Urinary bladder (tissue), 4 donors: ENCODE results near the gene USP4. TPM values are rescaled to one million over a fixed set of nuclear protein-coding genes. Genes with fewer than 3 reads are reported as not detected.
"Not testable (repeated sequence)": the region's sequence is repeated elsewhere in the genome, so short reads cannot be mapped to it uniquely, and the experiment has no call there.

Source experiments
- DNase-seq: peaks from one replicate; pipeline ENCODE4 v3.0.0-alpha.2; 2015; ENCODE audit errors: extremely low spot score
- H3K27ac ChIP-seq: one replicate; pipeline ENCODE4 v1.5.1; 2013; ENCODE audit warnings: low read depth, mild to moderate bottlenecking, moderate library complexity
- H3K36me3 ChIP-seq: one replicate; pipeline ENCODE4 v1.6.1; 2013; ENCODE audit warnings: mild to moderate bottlenecking, moderate library complexity; ENCODE audit not compliant: insufficient read depth
- H3K4me1 ChIP-seq: one replicate; pipeline ENCODE4 v1.6.1; 2013; ENCODE audit warnings: mild to moderate bottlenecking, moderate library complexity; ENCODE audit not compliant: insufficient read depth
- H3K4me3 ChIP-seq: one replicate; pipeline ENCODE4 v1.5.1; 2013; ENCODE audit warnings: low read depth, low read length
- WGBS: extraction: QIAGEN DNeasy Blood & Tissue Kit; methylation state at CpG from one replicate; pipeline ENCODE4 v1.1.7; 2013; 5-methylcytosine and 5-hydroxymethylcytosine counted together
- polyA plus RNA-seq: library from polyadenylated mRNA; stranded (reverse); fragments of 200-250 nt; gene quantifications from one replicate; pipeline ENCODE4 v1.2.3, GENCODE V29; 2013
- total RNA-seq: library from RNA; depleted of rRNA; stranded (reverse); fragments of >200 nt; gene quantifications from one replicate; pipeline ENCODE4 v1.2.3, GENCODE V29; 2014
- donor health status: healthy with polysubstance abuse.
- donor health status: healthy.

Gene USP4
- total and polyA plus RNA-seq, 2 donors, result 23.7 to 34.2 TPM

DNA sequence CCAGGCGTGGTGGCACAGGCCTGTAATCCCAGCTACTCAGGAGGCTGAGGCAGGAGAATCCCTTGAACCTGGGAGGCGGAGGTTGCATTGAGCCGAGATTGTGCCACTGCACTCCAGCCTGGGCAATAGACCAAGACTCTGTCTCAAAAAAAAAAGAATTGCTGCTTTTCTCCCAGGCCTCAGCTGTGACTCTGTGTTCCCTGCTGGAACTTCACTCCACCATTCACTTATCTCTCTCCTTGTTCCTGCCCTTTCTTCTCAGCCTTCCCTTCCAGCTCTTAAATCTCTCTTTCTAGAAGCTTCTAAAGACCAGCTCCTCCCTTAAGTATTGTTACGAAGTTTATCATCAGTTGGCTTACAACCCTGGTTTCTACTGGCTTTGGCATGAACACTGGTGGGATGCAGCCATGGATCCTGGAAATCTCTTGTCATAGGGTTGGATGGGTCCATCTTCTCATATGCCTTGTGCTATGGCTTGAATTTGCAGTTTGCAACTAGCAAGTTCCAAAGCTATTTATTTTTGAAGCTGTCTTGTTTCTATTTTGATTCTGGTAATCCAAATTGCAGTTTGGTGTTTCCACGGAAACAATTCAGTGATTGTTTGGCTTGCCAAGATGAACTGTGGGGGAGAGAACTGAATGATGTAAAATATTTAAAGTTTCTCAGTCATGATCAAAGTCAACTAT, 73.3 kb downstream of the USP4 start:
- H3K4me1 ChIP-seq, result no peaks in the 10 kb centered on the region
- 53% methylated on average over 5 of the region's 5 CpGs for WGBS
- no peak for DNase-seq
- H3K27ac ChIP-seq, result no peak overlapping the region
- H3K36me3 ChIP-seq, result no peaks in the 10 kb centered on the region
- no peak overlapping the region for H3K4me3 ChIP-seq

DNA sequence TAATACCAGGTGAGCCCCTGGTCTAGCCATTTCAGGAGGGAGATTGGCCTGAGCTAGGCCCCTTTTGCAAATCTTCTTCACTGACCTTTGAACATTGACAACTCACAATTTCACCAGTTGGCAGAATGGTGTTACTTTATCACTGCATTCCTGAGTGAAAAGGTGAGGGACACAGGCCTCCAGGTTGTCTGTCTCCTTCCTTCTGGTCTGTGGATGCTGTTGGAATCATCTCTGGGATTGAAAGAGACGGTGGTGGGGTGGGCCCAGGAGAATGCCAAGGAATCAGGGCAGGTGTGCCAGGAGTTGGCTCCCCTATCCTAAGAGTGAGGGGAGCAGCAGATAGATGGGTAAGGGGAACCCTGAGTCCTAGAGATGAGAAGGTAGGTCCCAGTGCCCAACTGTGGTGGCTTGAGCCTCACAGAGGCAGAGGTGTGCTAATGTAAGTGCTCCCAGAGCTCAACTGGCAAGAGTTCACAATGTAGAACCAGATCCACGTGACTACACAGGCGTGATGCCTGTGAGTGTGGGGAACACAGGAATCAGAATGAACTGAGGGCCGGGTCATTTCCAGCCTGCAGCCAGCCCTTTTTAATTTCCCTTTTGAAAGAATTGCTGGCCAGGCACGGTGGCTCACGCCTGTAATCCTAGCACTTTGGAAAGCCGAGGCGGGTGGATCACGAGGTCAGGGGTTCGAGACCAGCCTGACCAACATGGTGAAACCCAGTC, 74.0 kb downstream of the USP4 start:
- Histone ChIP-seq H3K27ac (no peak overlapping the region), H3K36me3 (no peaks in the 10 kb centered on the region), H3K4me3 (no peak overlapping the region), H3K4me1 (no peaks in the 10 kb centered on the region)
- WGBS, result 78% methylated on average over 10 of the region's 10 CpGs
- DNase-seq, result no peak

DNA sequence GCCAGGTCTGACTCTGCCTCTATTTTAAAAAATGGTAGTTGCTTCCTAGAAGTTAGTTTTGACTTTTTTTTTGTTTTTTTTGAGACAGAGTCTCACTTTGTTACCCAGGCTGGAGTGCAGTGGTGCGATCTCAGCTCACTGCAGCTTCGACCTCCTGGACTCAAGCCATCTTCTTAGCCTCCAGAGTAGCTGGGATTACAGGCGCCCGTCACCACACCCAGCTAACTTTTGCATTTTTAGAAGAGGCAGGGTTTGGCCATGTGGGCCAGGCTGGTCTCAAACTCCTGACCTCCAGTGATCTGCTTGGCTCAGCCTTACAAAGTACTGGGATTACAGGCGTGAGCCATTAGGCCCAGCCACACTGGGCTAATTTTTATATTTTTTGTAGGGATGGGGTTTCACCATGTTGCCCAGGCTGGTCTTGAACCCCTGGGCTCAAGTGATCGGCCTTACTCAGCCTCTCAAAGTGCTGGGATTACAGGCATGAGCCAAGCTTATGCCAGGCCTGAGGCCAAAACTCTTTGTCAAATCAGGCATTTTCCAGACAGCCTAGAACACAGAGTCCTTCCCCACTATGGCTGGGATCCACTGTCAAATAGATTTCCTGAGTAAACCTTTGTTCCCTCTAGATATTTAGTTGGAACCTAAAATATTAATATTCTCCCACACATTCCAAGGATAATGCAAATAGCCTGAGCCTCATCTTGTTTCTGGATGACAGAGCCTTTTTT, 76.5 kb downstream of the USP4 start:
- H3K27ac ChIP-seq, result no peak overlapping the region
- no peaks in the 10 kb centered on the region for H3K4me1 ChIP-seq
- H3K36me3 ChIP-seq, result no peaks in the 10 kb centered on the region
- WGBS, result 83% methylated on average over 6 of the region's 6 CpGs
- H3K4me3 ChIP-seq, result no peak overlapping the region
- DNase-seq, result no peak

DNA sequence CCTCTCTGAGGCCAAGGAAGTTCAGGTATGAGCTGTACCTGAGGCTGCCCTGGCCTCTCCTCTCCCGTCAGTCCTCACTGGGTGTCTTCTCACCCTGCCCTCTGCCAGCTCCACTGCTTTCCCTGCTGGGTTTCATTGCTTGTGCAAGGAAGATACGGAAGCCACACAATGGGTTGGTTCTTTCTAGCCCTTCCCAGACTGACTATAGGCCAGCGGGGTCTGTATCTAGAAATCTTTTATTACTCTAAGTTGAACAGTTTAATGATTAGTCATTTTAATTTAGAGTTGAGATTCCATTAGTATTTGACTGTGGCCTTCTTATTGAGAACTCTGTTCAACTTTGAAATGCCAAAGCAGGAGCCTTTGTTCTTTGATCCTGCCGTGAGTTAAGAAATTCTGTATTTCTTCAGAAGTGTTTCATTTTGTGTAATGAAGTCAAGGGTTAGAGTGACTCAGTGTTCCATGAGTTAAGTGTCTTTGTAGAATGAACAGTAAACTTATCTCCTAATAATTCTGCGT, 79.0 kb downstream of the USP4 start:
- 82% methylated on average over 5 of the region's 5 CpGs for WGBS
- no peak for DNase-seq
- Histone ChIP-seq H3K27ac (no peak overlapping the region), H3K36me3 (no peaks in the 10 kb centered on the region), H3K4me1 (no peaks in the 10 kb centered on the region), H3K4me3 (no peak overlapping the region)

DNA sequence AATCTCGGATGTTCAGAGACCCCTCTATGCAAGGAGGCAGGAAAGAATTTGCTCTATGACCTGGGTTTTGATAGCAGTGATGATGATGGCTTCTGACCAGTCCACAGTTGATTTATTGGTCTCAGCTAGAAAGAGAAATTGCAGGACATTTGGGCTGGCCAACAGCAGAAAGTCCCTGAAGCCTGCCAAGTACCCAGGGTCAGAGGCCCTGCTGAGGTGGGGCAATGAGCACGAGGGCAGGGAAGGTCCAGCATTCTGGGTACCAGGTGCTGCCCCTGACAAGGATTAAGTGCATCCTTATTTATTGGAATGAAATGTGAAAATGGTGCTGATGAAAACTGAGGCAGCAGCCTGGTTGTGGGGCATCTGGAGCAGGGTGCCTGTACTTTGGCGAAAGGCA, 82.7 kb downstream of the USP4 start:
- no peak for DNase-seq
- H3K27ac ChIP-seq, result no peak overlapping the region
- H3K36me3 ChIP-seq, result no peaks in the 10 kb centered on the region
- H3K4me3 ChIP-seq, result no peak overlapping the region
- 49% methylated on average over 3 of the region's 3 CpGs for WGBS
- H3K4me1 ChIP-seq, result no peaks in the 10 kb centered on the region

DNA sequence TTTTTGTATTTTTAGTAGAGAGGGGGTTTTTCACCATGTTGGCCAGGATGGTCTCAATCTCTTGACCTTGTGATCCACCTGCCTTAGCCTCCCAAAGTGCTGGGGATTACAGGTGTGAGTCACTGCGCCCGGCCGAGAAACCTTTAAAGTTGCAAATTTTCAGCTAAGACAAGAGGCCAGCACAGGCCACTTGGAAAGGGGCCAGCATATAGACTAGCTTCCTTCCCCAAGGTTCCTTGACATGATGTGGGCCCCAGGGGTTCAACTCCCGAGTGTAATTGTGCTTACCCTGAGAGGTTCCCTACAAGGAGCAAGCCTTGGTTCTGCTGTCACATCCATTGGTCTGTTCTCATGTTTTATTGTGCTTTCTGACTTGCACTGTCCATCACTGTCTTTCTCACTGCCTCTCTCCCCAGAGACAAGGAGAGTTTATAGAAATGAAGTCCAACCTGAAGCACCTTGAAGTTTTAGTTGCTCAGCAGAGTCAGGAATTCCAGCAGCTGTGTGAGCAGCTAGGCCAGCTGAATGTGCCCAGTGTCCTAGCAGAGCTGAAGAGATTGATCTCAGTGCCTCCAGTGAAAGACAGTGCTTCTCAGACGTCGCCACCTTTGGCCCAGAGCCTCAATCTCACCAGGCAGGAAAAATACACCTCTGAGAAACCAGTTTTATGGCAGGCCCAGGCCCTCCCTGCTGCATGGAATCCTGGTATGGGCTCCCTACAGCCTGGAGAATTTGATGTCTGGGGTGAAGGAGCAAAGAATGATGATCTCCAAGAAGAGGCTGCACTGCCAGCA, 83.9 kb downstream of the USP4 start:
- H3K4me3 ChIP-seq, result no peak overlapping the region
- no peaks in the 10 kb centered on the region for H3K4me1 ChIP-seq
- WGBS, result 76% methylated on average over 6 of the region's 6 CpGs
- no peak for DNase-seq
- no peak overlapping the region for H3K27ac ChIP-seq
- H3K36me3 ChIP-seq, result no peaks in the 10 kb centered on the region

DNA sequence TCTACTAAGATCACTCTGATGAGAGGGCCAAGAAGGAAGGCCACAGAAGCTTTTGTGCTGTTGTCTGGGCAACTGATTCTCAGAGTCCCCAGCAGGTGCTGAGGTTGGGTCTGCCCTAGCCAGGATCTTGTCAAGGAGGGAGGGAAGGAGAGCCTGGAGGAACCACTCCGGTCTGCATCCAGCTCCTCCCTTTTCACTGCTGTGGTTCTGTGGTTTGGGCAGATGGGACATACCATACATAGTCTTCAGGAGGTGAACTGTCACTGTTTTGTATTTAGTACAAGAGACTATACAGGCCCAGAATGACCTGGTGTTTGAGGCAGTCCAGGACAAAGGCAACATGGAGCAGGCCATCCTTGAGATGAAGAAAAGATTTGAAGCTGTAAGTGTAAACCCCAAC, 84.7 kb downstream of the USP4 start:
- no peaks in the 10 kb centered on the region for H3K4me1 ChIP-seq
- no peaks in the 10 kb centered on the region for H3K36me3 ChIP-seq
- no peak overlapping the region for H3K4me3 ChIP-seq
- no peak for DNase-seq
- 53% methylated on average over 1 of the region's 1 CpG for WGBS
- H3K27ac ChIP-seq, result no peak overlapping the region

DNA sequence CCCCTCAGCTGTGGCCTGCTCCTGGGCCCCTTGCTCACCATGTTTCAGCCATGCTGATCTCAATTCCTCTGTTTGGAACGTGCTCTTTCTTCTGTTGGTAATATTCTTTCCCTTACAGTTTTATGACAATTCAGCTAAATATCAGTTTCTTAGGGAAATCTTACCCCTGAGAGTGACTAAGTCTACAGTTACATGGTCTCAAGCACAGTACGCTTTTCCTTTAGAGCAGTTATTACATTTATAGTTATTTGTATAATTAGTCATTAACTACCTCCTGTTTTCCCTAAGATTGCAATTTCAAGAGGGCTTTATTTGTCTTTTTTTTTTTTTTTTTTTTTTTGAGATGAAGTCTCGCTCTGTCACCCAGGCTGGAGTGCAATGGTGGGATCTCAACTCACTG, 86.3 kb downstream of the USP4 start:
- no peak overlapping the region for H3K4me3 ChIP-seq
- DNase-seq, result no peak
- no peaks in the 10 kb centered on the region for H3K36me3 ChIP-seq
- no peak overlapping the region for H3K27ac ChIP-seq
- WGBS, result 92% methylated on average over 3 of the region's 3 CpGs
- H3K4me1 ChIP-seq, result no peaks in the 10 kb centered on the region

DNA sequence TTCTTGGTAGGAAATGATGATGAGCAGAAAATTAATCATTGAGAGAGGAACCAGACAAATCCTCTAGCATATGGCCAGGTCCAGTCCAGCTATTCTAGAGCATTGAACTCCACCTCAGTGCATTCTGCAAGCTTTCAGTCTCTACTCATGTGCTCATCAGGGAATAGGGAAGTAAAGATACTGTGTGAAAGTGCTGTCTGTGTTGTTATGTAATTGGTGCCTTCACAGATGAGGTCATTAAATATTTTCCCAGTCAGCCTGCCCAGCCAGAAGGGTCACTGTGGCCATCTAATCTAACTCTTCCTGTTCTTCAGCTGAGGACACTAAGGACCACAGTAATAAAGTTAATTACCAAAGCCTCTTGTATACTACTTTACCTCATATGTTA, 91.0 kb downstream of the USP4 start:
- no peak overlapping the region for H3K4me3 ChIP-seq
- no peak for DNase-seq
- H3K36me3 ChIP-seq, result no peaks in the 10 kb centered on the region
- no peaks in the 10 kb centered on the region for H3K4me1 ChIP-seq
- H3K27ac ChIP-seq, result no peak overlapping the region

DNA sequence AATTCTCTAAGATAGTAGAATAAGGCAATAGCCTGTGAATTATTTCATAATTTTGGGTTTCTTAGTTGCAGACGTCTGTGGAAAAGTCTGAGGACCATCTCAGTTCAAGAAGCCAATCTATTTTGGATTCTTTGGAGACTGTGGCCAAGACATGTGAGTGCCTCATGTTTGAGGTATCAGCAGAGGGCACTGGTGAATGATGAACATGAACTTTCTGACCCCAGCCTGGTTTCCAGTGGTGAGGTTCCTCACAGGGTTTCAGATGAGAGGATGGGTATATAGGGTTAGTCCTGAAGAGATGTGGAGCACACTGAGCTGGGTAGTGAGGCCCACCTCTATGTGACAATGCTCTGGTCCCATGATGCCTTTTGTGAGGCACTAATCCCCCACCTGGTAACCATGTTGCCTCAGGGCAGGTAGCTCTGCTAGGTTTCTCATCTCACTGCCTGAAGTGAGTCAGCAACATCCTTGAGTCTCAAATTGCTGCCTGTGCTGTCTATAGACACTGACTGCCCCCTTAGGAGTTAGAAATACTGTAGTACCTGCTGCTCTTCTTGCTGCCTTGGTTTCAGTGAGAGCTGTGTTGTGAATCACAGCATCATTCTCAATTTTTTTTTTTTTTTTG, 95.2 kb downstream of the USP4 start:
- Histone ChIP-seq H3K36me3 (no peaks in the 10 kb centered on the region), H3K4me1 (no peaks in the 10 kb centered on the region), H3K27ac (no peak overlapping the region), H3K4me3 (no peak overlapping the region)
- DNase-seq, result no peak
- 60% methylated on average over 1 of the region's 1 CpG for WGBS

DNA sequence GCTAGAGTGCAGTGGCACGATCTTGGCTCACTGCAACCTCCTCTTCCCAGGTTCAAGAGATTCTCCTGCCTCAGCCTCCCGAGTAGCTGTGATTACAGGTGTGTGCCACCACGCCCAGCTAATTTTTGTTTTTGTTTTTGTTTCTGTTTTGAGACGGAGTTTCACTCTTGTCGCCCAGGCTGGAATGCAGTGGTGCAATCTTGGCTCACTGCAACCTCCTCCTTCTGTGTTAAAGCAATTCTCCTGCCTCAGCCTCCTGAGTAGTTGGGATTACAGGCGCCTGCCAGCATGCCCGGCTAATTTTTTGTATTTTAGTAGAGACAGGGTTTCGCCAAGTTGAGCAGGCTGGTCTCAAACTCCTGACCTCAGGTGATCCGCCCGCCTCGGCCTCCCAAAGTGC, 99.8 kb downstream of the USP4 start:
- not testable (repeated sequence) for H3K4me1 ChIP-seq, H3K36me3 ChIP-seq, H3K27ac ChIP-seq, H3K4me3 ChIP-seq, DNase-seq
- 95% methylated on average over 11 of the region's 11 CpGs for WGBS

DNA sequence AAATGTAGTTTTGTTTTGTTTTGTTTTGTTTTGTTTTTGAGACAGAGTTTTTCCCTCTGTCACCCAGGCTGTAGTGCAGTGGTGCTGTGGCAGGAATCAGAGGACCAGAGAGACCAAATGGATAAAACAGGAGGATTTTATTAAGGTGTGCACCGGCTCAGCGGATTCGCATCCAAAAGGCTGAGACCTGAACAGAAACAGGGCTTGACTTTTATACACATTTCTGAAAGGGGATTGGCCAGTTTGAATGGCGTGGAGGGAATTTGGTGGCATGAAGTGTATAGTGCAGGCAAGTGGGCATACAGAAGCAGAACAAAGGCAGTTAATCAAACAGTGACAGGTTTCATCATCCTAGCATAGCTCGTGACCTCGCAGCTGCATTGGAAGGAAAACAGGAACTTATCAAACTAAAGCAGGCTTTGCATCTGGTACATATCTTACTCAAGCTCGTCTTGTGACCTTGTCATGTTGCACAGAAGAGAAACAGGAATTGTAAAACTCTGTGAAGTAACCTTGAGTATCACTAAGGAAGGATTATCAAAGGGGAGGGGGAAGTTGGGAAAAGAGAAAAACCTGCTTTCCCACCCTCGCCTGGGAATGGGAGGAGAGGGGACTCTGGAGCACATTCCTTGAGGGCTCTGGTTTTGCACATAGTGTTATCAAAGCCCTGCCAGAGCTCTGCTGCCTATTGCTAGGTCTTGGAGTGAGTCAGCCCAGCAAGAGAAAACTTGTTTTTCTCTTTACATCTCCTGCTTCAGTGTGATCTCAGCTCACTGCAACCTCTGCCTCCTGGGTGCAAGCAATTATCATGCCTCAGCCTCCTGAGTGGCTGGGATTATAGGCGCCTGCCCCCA, 101.4 kb downstream of the USP4 start:
- Histone ChIP-seq H3K4me3 (no peak overlapping the region), H3K4me1 (no peaks in the 10 kb centered on the region), H3K36me3 (no peaks in the 10 kb centered on the region), H3K27ac (no peak overlapping the region)
- WGBS, result 47% methylated on average over 9 of the region's 9 CpGs
- DNase-seq, result no peak
